Endothelial cell of umbilical vein (primary cell): ENCODE results near the gene SLC12A2. TPM values are rescaled to one million over a fixed set of nuclear protein-coding genes. Genes with fewer than 3 reads are reported as not detected.

ENCODE experiments used
- BruUV-seq: library from RNA; stranded (reverse); fragments of 400-500 nt; replicated peaks from 2 replicates; lab custom pipeline; 2021; lab: Mats Ljungman, UMichigan
- CTCF ChIA-PET: fragments of 300-600, 350-600 bp; sonication (Branson Sonifier 250); formaldehyde crosslinking; loops from one replicate; lab custom pipeline; 2021; ENCODE audit warnings: antibody characterized with exemption, inconsistent platforms; lab: Charles Lee
- POLR2A ChIA-PET: fragments of 300-600, 350-600 bp; sonication (Branson Sonifier 250); formaldehyde crosslinking; loops from one replicate; lab custom pipeline; 2021; ENCODE audit warnings: antibody characterized with exemption, inconsistent platforms; lab: Charles Lee
- DNase-seq: peaks from one replicate; pipeline ENCODE4 v3.0.0-alpha.2; 2011; ENCODE audit warnings: low read depth, low spot score
- FAIRE-seq: peaks from 2 replicates; lab custom pipeline; 2011; peaks lifted over from hg19 to GRCh38; lab: Jason Lieb, UNC
- H2AFZ ChIP-seq: 2 replicates; pipeline ENCODE4 v1.6.0; 2012; ENCODE audit warnings: low read depth, low read length, control low read depth, inconsistent platforms
- H3K27ac ChIP-seq: 2 replicates; pipeline ENCODE4 v1.5.1; 2011; ENCODE audit warnings: low read depth, mild to moderate bottlenecking, control low read depth, low read length, moderate library complexity; ENCODE audit not compliant: insufficient read depth
- H3K27me3 ChIP-seq, 2 experiments: 2 replicates each; pipeline versions ENCODE4 v1.6.0 to v1.6.1; 2011; ENCODE audit warnings: low read length in 2 of 2, mixed read lengths in 1 of 2; ENCODE audit not compliant: control insufficient read depth in 2 of 2, insufficient read depth in 2 of 2
- H3K36me3 ChIP-seq, 2 experiments: 2 replicates in 1 of 2; 3 replicates in 1 of 2; pipeline ENCODE4 v1.5.1; 2011; ENCODE audit warnings: low read length in 2 of 2, mild to moderate bottlenecking in 1 of 2, moderate library complexity in 1 of 2; ENCODE audit not compliant: control insufficient read depth in 2 of 2, insufficient read depth in 2 of 2; ENCODE audit errors: extremely low read depth in 1 of 2
- H3K4me1 ChIP-seq: 3 replicates; pipeline ENCODE4 v1.5.1; 2011; ENCODE audit warnings: mild to moderate bottlenecking, low read length; ENCODE audit not compliant: control insufficient read depth, insufficient read depth; ENCODE audit errors: extremely low read depth
- H3K4me2 ChIP-seq: 2 replicates; pipeline ENCODE4 v1.6.1; 2011; ENCODE audit warnings: low read length, control low read depth, mixed read lengths; ENCODE audit not compliant: insufficient read depth
- H3K4me3 ChIP-seq, 3 experiments: fragments of 200-600 bp in 1 of 3; sonication (generic), shearing (Covaris generic) in 1 of 3; replicated peaks in 1 of 3; 2 replicates each; pipeline ENCODE4 v1.5.1; 2011 to 2016; ENCODE audit warnings: control low read depth in 3 of 3, low read length in 3 of 3, mild to moderate bottlenecking in 2 of 3, inconsistent platforms in 1 of 3, low read depth in 1 of 3, moderate library complexity in 1 of 3; ENCODE audit not compliant: insufficient read depth in 1 of 3
- H3K79me2 ChIP-seq: 2 replicates; pipeline ENCODE4 v1.6.0; 2012; ENCODE audit warnings: low read length, inconsistent platforms; ENCODE audit not compliant: control insufficient read depth, insufficient read depth
- H3K9ac ChIP-seq: replicated peaks from 2 replicates; pipeline ENCODE3; 2011; ENCODE audit warnings: low read length, control low read depth; ENCODE audit not compliant: insufficient read depth; ENCODE audit errors: extremely low read depth
- H3K9me1 ChIP-seq: replicated peaks from 3 replicates; pipeline ENCODE4 v1.6.0; 2011; ENCODE audit warnings: mild to moderate bottlenecking, low read length; ENCODE audit not compliant: control insufficient read depth, insufficient read depth; ENCODE audit errors: extremely low read depth
- H3K9me3 ChIP-seq: replicated peaks from 2 replicates; pipeline ENCODE4 v1.5.1; 2012; ENCODE audit warnings: low read length, inconsistent platforms; ENCODE audit not compliant: control insufficient read depth, insufficient read depth
- H4K20me1 ChIP-seq: replicated peaks from 2 replicates; pipeline ENCODE3; 2011; ENCODE audit warnings: mild to moderate bottlenecking, low read length; ENCODE audit not compliant: control insufficient read depth, insufficient read depth; ENCODE audit errors: extremely low read depth
- POLR2AphosphoS5 ChIP-seq: IDR thresholded peaks from 2 replicates; pipeline ENCODE4 v1.6.1; 2012; ENCODE audit warnings: low read depth, mild to moderate bottlenecking, control low read depth, low read length, moderate library complexity; ENCODE audit not compliant: insufficient read depth
- dilution Hi-C: fragments of 300-500 bp; cut with MboI; formaldehyde crosslinking; loops from one replicate; pipeline ENCODE4 v1.15.0; 2019; ENCODE audit warnings: low sequenced_read_pairs; ENCODE audit not compliant: extremely low pct_ligation_motif_present
- intact Hi-C: fragments of 100-400 bp; cut with micrococcal nuclease; formaldehyde crosslinking; loops from one replicate; pipeline ENCODE4 v1.10.0; 2022
- polyA plus RNA-seq, 4 experiments: library from polyadenylated mRNA; depleted of rRNA in 3 of 4; stranded (reverse) in 3 of 4; unstranded in 1 of 4; fragments of >200 nt; gene quantifications; 2 replicates each; pipeline versions ENCODE4 v1.2.1 to v1.2.3, GENCODE V29; 2011 to 2012; ENCODE audit warnings: missing spikeins in 1 of 4
- total RNA-seq: library from RNA; stranded (reverse); gene quantifications from 2 replicates; pipeline ENCODE4 v1.2.3, GENCODE V29; 2021

SLC12A2 gene
- total and polyA plus RNA-seq, 2 donors (not counting 3 experiments of a cell fraction or from before 2014, with no cell fraction given) = 11.0 to 59.5 TPM

DNA sequence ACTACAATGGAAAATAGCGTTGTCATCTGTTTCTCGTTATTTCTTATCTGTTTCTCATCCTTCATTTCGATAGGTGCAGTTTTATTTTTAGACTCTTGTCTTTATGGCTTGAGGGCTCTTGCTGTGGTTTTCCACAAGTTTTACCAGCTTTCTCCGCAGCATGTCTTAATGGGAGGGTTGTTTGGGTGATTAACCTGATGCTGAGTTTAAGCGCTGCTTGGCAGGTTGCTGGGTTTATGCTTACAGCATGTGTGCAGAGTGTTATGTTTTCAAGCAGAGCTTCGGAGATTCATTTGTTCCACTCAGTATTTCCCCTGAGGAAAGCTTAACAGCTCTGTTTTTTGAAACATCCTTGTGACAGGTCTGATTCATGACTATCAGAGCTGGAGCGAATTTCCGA is 154.0 kb downstream of the SLC12A2 start:
- Histone ChIP-seq H3K9me3 (no peaks in the 10 kb centered on the region), H3K36me3 (no peaks in the 10 kb centered on the region), H3K9me1 (no peaks in the 10 kb centered on the region), H4K20me1 (no peaks in the 10 kb centered on the region), H3K4me1 (no peaks in the 10 kb centered on the region), H3K4me2 (no peak overlapping the region), H2AFZ (no peak overlapping the region), H3K9ac (no peak overlapping the region), H3K79me2 (no peaks in the 10 kb centered on the region), H3K4me3 (no peak overlapping the region), H3K27me3 (peaks cover 2% of the 10 kb centered on the region in 2 experiments), H3K27ac (no peak overlapping the region)
- no peak for TF ChIP-seq POLR2AphosphoS5
- CTCF ChIA-PET = no interaction called here
- no peak for DNase-seq
- BruUV-seq = no TSS peak
- intact Hi-C loops (no loop called here), dilution Hi-C loops (no loop called here)
- FAIRE-seq = no peak
- POLR2A ChIA-PET = no interaction called here
